ENCODE measurements around the gene GDF9. TPM values are rescaled to one million over a fixed set of nuclear protein-coding genes. Genes with fewer than 3 reads are reported as not detected.

The GDF9 gene
- total and polyA plus RNA-seq, 11 donors = 0.10 to 1.00 (median 0.42) TPM; not detected in 1

DNA sequence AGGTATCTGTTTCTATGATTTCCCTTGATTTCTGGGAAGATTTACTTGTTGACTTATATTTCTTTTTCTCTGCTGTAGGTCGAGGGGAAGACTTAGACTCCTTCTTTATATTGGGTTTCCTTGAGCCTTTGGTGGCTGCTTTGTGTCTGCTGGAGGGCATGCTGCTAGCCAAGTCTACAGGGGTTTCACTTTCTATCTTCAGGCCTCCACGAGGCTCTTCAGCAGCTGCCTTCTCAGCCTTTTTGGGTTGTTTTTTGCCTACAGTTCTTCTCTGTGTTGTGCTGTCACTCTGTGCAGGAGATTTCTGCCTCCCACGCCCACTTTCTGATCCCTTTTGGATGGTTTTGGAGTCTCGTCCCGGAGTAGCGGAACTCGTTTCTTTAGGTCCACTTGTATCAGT, 30.4 kb upstream of the GDF9 start:
- Histone ChIP-seq H3K9me3 (no peaks in the 10 kb centered on the region), H3K4me3 (no peak overlapping the region), H3K36me3 (peaks cover 0 to 99% (median 92%) of the 10 kb centered on the region in 9 donors), H3K27me3 (no peaks in the 10 kb centered on the region), H3K27ac (peak overlapping the region in 2 of 12 donors; percentile 9 to 73), H3K4me1 (peaks cover 0 to 24% (median 5%) of the 10 kb centered on the region in 12 donors)
- no peak for DNase-seq
- WGBS, 4 donors = 81 to 89% (median 83%) methylated on average over 7 of the region's 7 CpGs
- TF ChIP-seq POLR2A (IDR thresholded peaks at IDR 0.05) = no peak
- TF ChIP-seq, protein P1, sequence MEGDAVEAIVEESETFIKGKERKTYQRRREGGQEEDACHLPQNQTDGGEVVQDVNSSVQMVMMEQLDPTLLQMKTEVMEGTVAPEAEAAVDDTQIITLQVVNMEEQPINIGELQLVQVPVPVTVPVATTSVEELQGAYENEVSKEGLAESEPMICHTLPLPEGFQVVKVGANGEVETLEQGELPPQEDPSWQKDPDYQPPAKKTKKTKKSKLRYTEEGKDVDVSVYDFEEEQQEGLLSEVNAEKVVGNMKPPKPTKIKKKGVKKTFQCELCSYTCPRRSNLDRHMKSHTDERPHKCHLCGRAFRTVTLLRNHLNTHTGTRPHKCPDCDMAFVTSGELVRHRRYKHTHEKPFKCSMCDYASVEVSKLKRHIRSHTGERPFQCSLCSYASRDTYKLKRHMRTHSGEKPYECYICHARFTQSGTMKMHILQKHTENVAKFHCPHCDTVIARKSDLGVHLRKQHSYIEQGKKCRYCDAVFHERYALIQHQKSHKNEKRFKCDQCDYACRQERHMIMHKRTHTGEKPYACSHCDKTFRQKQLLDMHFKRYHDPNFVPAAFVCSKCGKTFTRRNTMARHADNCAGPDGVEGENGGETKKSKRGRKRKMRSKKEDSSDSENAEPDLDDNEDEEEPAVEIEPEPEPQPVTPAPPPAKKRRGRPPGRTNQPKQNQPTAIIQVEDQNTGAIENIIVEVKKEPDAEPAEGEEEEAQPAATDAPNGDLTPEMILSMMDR (IDR thresholded peaks at IDR 0.05) = no peak
- ATAC-seq = no peak
- intact Hi-C loops (cut with DNase I) = loop anchor here in 2 of 10 donors (5.0 to 10.0 kb wide), 2 partner anchors 61 to 68 kb away; partner anchors contain the start of gene AFF4 (in 1 of the 2)

DNA sequence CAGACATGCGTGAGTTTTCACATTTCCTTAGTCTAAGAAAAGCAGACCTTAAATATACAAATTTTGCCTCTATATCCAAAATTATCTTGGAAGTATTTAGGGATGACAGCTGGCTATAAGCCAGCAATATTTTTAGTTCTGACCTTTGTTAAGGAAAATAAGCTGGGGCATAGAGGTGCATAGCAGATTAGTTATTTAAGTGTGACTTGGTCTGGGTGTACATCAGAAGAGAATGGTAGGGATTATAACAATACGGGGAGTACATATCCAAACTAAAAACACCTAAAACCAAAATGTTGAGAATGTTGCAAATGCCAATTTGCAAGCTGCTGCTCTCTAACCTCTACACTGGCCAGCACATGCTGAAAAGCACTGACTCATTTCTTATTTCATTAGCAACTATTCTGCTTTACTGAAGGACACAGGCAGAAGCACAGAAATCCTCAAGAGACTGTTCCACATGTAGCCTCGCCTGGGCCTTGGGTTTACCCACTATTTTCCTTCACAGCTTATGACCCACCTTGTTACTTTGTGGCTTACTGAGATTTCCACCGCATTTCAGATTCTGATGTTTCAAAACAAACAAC, 29.5 kb upstream of the GDF9 start:
- intact Hi-C loops (cut with DNase I) = loop anchor here in 2 of 10 donors (5.0 to 10.0 kb wide), 2 partner anchors 61 to 69 kb away; partner anchors contain the start of gene AFF4 (in 1 of the 2)
- Histone ChIP-seq H3K27me3 (no peaks in the 10 kb centered on the region), H3K4me1 (peaks cover 0 to 24% (median 5%) of the 10 kb centered on the region in 12 donors), H3K36me3 (peaks cover 0 to 99% (median 92%) of the 10 kb centered on the region in 9 donors), H3K27ac (peak overlapping the region in 6 of 12 donors; percentile 9 to 73 (median 41)), H3K9me3 (no peaks in the 10 kb centered on the region), H3K4me3 (no peak overlapping the region)
- TF ChIP-seq, protein P1 (IDR thresholded peaks at IDR 0.05) = no peak
- TF ChIP-seq POLR2A (IDR thresholded peaks at IDR 0.05) = no peak
- no peak for DNase-seq
- WGBS, 4 donors = 66 to 74% (median 70%) methylated on average over 4 of the region's 4 CpGs
- ATAC-seq = peak; percentile 34 to 61 (median 56)

DNA sequence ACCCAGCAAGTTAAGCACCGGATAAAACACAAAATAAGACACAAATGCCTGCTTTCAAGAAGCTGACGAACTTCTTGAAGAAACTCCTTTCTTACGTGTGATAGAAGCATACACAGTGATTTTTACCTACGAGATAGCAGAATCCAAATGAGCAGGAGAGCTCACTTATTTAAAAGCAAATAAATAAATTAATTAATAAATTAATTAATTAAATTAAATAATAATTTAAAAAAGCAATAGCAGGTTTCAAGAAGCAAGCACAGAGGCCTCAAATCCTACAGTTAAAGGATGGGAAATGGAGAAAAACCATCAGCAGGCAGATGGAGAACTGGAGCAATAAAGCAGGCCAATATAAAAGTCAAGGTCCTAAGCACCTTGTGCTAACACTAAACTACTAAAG, 24.5 kb upstream of the GDF9 start:
- TF ChIP-seq, protein P1 (IDR thresholded peaks at IDR 0.05) = no peak
- TF ChIP-seq POLR2A (IDR thresholded peaks at IDR 0.05) = no peak
- peaks cover 2 to 100% (median 99%) of the 10 kb centered on the region in 9 donors for H3K36me3 ChIP-seq
- H3K9me3 ChIP-seq = no peaks in the 10 kb centered on the region
- peaks cover 0 to 15% (median 1%) of the 10 kb centered on the region in 12 donors for H3K4me1 ChIP-seq
- DNase-seq (no peak), ATAC-seq (no peak)
- H3K27ac ChIP-seq = no peak overlapping the region
- H3K27me3 ChIP-seq = no peaks in the 10 kb centered on the region
- intact Hi-C loops (cut with DNase I) = loop anchor here in 1 of 10 donors (10.0 kb wide), 1 partner anchor 74 kb away; the partner anchor contains the start of gene AFF4
- no peak overlapping the region for H3K4me3 ChIP-seq
- WGBS, 4 donors = 92 to 96% (median 95%) methylated on average over 4 of the region's 4 CpGs

DNA sequence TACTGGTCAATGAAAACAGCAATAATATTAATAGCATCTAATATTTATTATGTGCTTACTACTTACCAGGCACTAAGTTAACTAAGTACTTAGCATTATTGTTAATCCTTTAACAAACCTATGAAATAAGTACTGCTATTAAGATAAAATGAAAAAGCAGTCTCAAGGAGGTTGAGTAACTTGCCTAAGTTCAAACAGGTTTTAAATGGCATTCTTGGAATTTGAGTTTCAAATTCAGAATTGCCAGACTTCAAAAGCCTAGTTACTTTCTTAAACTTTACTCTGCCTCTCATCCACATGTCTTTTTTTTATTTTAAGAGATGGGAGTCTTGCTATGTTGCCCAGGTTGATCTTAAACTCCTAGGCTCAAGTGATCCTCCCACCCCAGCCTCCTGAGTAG, 23.2 kb upstream of the GDF9 start:
- intact Hi-C loops (cut with DNase I) = loop anchor here in 2 of 10 donors (5.0 to 10.0 kb wide), 2 partner anchors 62 to 505 kb away; no protein-coding TSS in a partner anchor
- peaks cover 2 to 100% (median 99%) of the 10 kb centered on the region in 9 donors for H3K36me3 ChIP-seq
- H3K27ac ChIP-seq = no peak overlapping the region
- no peaks in the 10 kb centered on the region for H3K9me3 ChIP-seq
- H3K4me1 ChIP-seq = peaks cover 0 to 8% (median 0%) of the 10 kb centered on the region in 12 donors
- TF ChIP-seq, protein P1 (IDR thresholded peaks at IDR 0.05) = no peak
- TF ChIP-seq POLR2A (IDR thresholded peaks at IDR 0.05) = no peak
- DNase-seq (no peak), ATAC-seq (no peak)
- no peak overlapping the region for H3K4me3 ChIP-seq
- H3K27me3 ChIP-seq = no peaks in the 10 kb centered on the region

All from heart left ventricle (tissue), 16 donors.